Thyroid gland (tissue), 4 donors: Measurements from ENCODE around the gene PLCH1.

ENCODE experiments used
- POLR2A ChIP-seq, 2 donors: fragments of 450-650 bp; IDR thresholded peaks; one replicate each; pipeline ENCODE4 v1.6.1; 2017; ENCODE audit warnings: antibody characterized with exemption in 2 of 2, mild to moderate bottlenecking in 2 of 2, moderate library complexity in 1 of 2
- TF ChIP-seq, protein P1 (sequence below), 6 experiments: fragments of 200-600 bp in 3 of 6; fragments of 450-650 bp in 3 of 6; sonication (generic) in 3 of 6; IDR thresholded peaks; one replicate each; pipeline ENCODE4 v1.5.1; 2016 to 2019; ENCODE audit warnings: antibody characterized with exemption in 6 of 6, mild to moderate bottlenecking in 2 of 6, inconsistent platforms in 1 of 6, moderate library complexity in 1 of 6

GRCh38 chr3:155502630-155503029 is 242.2 kb downstream of the PLCH1 start:
- TF ChIP-seq, protein P1, sequence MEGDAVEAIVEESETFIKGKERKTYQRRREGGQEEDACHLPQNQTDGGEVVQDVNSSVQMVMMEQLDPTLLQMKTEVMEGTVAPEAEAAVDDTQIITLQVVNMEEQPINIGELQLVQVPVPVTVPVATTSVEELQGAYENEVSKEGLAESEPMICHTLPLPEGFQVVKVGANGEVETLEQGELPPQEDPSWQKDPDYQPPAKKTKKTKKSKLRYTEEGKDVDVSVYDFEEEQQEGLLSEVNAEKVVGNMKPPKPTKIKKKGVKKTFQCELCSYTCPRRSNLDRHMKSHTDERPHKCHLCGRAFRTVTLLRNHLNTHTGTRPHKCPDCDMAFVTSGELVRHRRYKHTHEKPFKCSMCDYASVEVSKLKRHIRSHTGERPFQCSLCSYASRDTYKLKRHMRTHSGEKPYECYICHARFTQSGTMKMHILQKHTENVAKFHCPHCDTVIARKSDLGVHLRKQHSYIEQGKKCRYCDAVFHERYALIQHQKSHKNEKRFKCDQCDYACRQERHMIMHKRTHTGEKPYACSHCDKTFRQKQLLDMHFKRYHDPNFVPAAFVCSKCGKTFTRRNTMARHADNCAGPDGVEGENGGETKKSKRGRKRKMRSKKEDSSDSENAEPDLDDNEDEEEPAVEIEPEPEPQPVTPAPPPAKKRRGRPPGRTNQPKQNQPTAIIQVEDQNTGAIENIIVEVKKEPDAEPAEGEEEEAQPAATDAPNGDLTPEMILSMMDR (IDR thresholded peaks at IDR 0.05): no peak
- TF ChIP-seq POLR2A (IDR thresholded peaks at IDR 0.05): no peak
